Ovary (tissue), 3 donors: ENCODE results near the gene GSTT2B.
"Not testable (repeated sequence)": the region's sequence is repeated elsewhere in the genome, so short reads cannot be mapped to it uniquely, and the experiment has no call there.

Experiments
- CTCF ChIP-seq, 3 donors: fragments of 450-650 bp in 2 of 3; fragments of 200-600 bp in 1 of 3; IDR thresholded peaks; one replicate each; pipeline versions ENCODE4 v1.5.1 to v1.8.0; 2016 to 2022; ENCODE audit warnings: antibody characterized with exemption in 3 of 3, mild to moderate bottlenecking in 1 of 3
- EP300 ChIP-seq: sonication (generic); formaldehyde crosslinking; IDR thresholded peaks from one replicate; pipeline ENCODE4 v1.6.1; 2017; ENCODE audit warnings: antibody characterized with exemption
- POLR2A ChIP-seq: fragments of 450-650 bp; IDR thresholded peaks from one replicate; pipeline ENCODE4 v1.6.1; 2017; ENCODE audit warnings: antibody characterized with exemption, mild to moderate bottlenecking, moderate library complexity
- donor health status: DM: no; HTN: no; CAD: no.

- not testable (repeated sequence) for TF ChIP-seq CTCF (IDR thresholded peaks at IDR 0.05); EP300; POLR2A
These were observed 5.1 kb upstream of the GSTT2B start for GRCh38 chr22:23966094-23966493.
